ENCODE results near the gene DRG1. TPM values are rescaled to one million over a fixed set of nuclear protein-coding genes. Genes with fewer than 3 reads are reported as not detected.

DRG1 gene
- total RNA-seq, 1 donor from 2014 or later: 113 TPM

Other genes starting within 250 kb of the DRG1 start
- gene RNF185, start 239.4 kb upstream of the DRG1 start, total RNA-seq: 18.7 and 19.6 TPM in 2 replicates
- gene LIMK2, start 187.3 kb upstream of the DRG1 start, total RNA-seq: 39.8 and 40.7 TPM in 2 replicates
- 11.1 and 12.3 TPM in 2 replicates for gene PIK3IP1, start 107.1 kb upstream of the DRG1 start, total RNA-seq
- 29.5 and 31.5 TPM in 2 replicates for gene PATZ1, start 53.3 kb upstream of the DRG1 start, total RNA-seq
- 101 and 105 TPM in 2 replicates for gene EIF4ENIF1, start 90.2 kb downstream of the DRG1 start, total RNA-seq
- 406 and 416 TPM in 2 replicates for gene SFI1, start 96.9 kb downstream of the DRG1 start, total RNA-seq